Mesendoderm (in vitro differentiated cells): ENCODE data around the gene USH1C.

ENCODE experiments used
- DNase-seq: peaks from one replicate; pipeline ENCODE4 v3.0.0; 2013
- H2AK5ac ChIP-seq: 2 replicates; pipeline ENCODE4 v1.6.1; 2013; ENCODE audit warnings: low read length, inconsistent platforms
- H2BK120ac ChIP-seq: 2 replicates; pipeline ENCODE4 v1.6.1; 2013; ENCODE audit warnings: low read depth, mild to moderate bottlenecking, low read length, moderate library complexity, mixed read lengths
- H2BK15ac ChIP-seq: replicated peaks from 2 replicates; pipeline ENCODE4 v1.6.1; 2013; ENCODE audit warnings: low read depth, mild to moderate bottlenecking, moderate library complexity
- H2BK5ac ChIP-seq: 2 replicates; pipeline ENCODE4 v1.6.1; 2013; ENCODE audit warnings: low read length, inconsistent platforms
- H3K18ac ChIP-seq: 2 replicates; pipeline ENCODE4 v1.6.1; 2013; ENCODE audit warnings: mild to moderate bottlenecking, low read length, mixed read lengths
- H3K23ac ChIP-seq: one replicate; pipeline ENCODE4 v1.6.1; 2013; ENCODE audit warnings: low read length
- H3K27ac ChIP-seq: 2 replicates; pipeline ENCODE4 v1.5.1; 2013; ENCODE audit warnings: low read depth, mild to moderate bottlenecking, inconsistent platforms, low read length, moderate library complexity
- H3K27me3 ChIP-seq: 2 replicates; pipeline ENCODE4 v1.6.1; 2013; ENCODE audit warnings: low read length, control low read depth, mild to moderate bottlenecking, inconsistent platforms; ENCODE audit not compliant: insufficient read depth, poor library complexity
- H3K36me3 ChIP-seq: 2 replicates; pipeline ENCODE4 v1.6.1; 2013; ENCODE audit warnings: low read length, inconsistent platforms; ENCODE audit not compliant: control insufficient read depth, insufficient read depth
- H3K4ac ChIP-seq: one replicate; pipeline ENCODE4 v1.6.1; 2013; ENCODE audit warnings: low read depth, mild to moderate bottlenecking, low read length, moderate library complexity
- H3K4me1 ChIP-seq: 2 replicates; pipeline ENCODE4 v1.6.1; 2013; ENCODE audit warnings: low read depth, low read length, inconsistent platforms; ENCODE audit not compliant: control insufficient read depth
- H3K4me2 ChIP-seq: 2 replicates; pipeline ENCODE4 v1.6.1; 2013; ENCODE audit warnings: low read length
- H3K4me3 ChIP-seq: 2 replicates; pipeline ENCODE4 v1.5.1; 2013; ENCODE audit warnings: mild to moderate bottlenecking, low read length
- H3K56ac ChIP-seq: one replicate; pipeline ENCODE4 v1.6.1; 2013; ENCODE audit warnings: low read length
- H3K79me1 ChIP-seq: 2 replicates; pipeline ENCODE4 v1.6.1; 2013; ENCODE audit warnings: low read length, inconsistent platforms
- H3K79me2 ChIP-seq: 2 replicates; pipeline ENCODE4 v1.6.1; 2013; ENCODE audit warnings: mild to moderate bottlenecking, low read length; ENCODE audit not compliant: control insufficient read depth, insufficient read depth
- H3K9ac ChIP-seq: 2 replicates; pipeline ENCODE4 v1.6.1; 2013; ENCODE audit warnings: low read length, inconsistent platforms
- H4K5ac ChIP-seq: one replicate; pipeline ENCODE4 v1.6.1; 2013; ENCODE audit warnings: low read length
- H4K8ac ChIP-seq: one replicate; pipeline ENCODE4 v1.6.1; 2013; ENCODE audit warnings: low read depth, mild to moderate bottlenecking, control low read depth, low read length, moderate library complexity
- WGBS: extraction: QIAGEN DNeasy Blood & Tissue Kit; methylation state at CpG from one replicate; pipeline ENCODE4 v1.1.7; 2013; ENCODE audit warnings: low lambda C conversion rate, missing lambda C conversion rate; ENCODE audit not compliant: insufficient coverage; ENCODE audit errors: extremely low coverage; 5-methylcytosine and 5-hydroxymethylcytosine counted together

USH1C gene

GRCh38 chr11:17585911-17586695 is 41.9 kb upstream of the USH1C start:
- H4K8ac ChIP-seq = no peak overlapping the region
- no peak overlapping the region for H2BK5ac ChIP-seq
- no peak overlapping the region for H3K9ac ChIP-seq
- H3K4me1 ChIP-seq = no peaks in the 10 kb centered on the region
- no peak overlapping the region for H4K5ac ChIP-seq
- H3K79me1 ChIP-seq = no peaks in the 10 kb centered on the region
- H3K27ac ChIP-seq = no peak overlapping the region
- WGBS = no CpG with 5 or more reads among the region's 6 CpGs
- no peak overlapping the region for H3K4ac ChIP-seq
- H3K56ac ChIP-seq = no peak overlapping the region
- no peaks in the 10 kb centered on the region for H3K36me3 ChIP-seq
- no peaks in the 10 kb centered on the region for H3K27me3 ChIP-seq
- no peaks in the 10 kb centered on the region for H3K79me2 ChIP-seq
- no peak overlapping the region for H2AK5ac ChIP-seq
- H2BK120ac ChIP-seq = no peak overlapping the region
- H2BK15ac ChIP-seq = no peak overlapping the region
- H3K4me3 ChIP-seq = no peak overlapping the region
- H3K23ac ChIP-seq = no peak overlapping the region
- no peak overlapping the region for H3K4me2 ChIP-seq
- no peak for DNase-seq
- no peak overlapping the region for H3K18ac ChIP-seq

- H3K4me2 ChIP-seq = no peak overlapping the region
- H2AK5ac ChIP-seq = no peak overlapping the region
- H3K4me3 ChIP-seq = no peak overlapping the region
- H3K9ac ChIP-seq = no peak overlapping the region
- no peak overlapping the region for H2BK15ac ChIP-seq
- H2BK120ac ChIP-seq = no peak overlapping the region
- H3K18ac ChIP-seq = no peak overlapping the region
- H3K79me1 ChIP-seq = no peaks in the 10 kb centered on the region
- no peaks in the 10 kb centered on the region for H3K27me3 ChIP-seq
- no peak overlapping the region for H2BK5ac ChIP-seq
- H4K5ac ChIP-seq = no peak overlapping the region
- no peaks in the 10 kb centered on the region for H3K4me1 ChIP-seq
- DNase-seq = no peak
- no peak overlapping the region for H3K4ac ChIP-seq
- no peak overlapping the region for H4K8ac ChIP-seq
- no CpG with 5 or more reads among the region's 4 CpGs for WGBS
- H3K79me2 ChIP-seq = no peaks in the 10 kb centered on the region
- H3K56ac ChIP-seq = no peak overlapping the region
- no peaks in the 10 kb centered on the region for H3K36me3 ChIP-seq
- H3K23ac ChIP-seq = no peak overlapping the region
- no peak overlapping the region for H3K27ac ChIP-seq
Measured at GRCh38 chr11:17581732-17582053, 37.5 kb upstream of the USH1C start.

- no peak overlapping the region for H3K27ac ChIP-seq
- no peak overlapping the region for H3K23ac ChIP-seq
- no peaks in the 10 kb centered on the region for H3K4me1 ChIP-seq
- H2BK15ac ChIP-seq = no peak overlapping the region
- DNase-seq = no peak
- H3K56ac ChIP-seq = no peak overlapping the region
- no peak overlapping the region for H4K8ac ChIP-seq
- no CpG with 5 or more reads among the region's 6 CpGs for WGBS
- H3K27me3 ChIP-seq = no peaks in the 10 kb centered on the region
- no peak overlapping the region for H3K4me2 ChIP-seq
- H3K36me3 ChIP-seq = no peaks in the 10 kb centered on the region
- H2AK5ac ChIP-seq = no peak overlapping the region
- no peak overlapping the region for H2BK120ac ChIP-seq
- H4K5ac ChIP-seq = no peak overlapping the region
- no peak overlapping the region for H3K9ac ChIP-seq
- H3K4ac ChIP-seq = no peak overlapping the region
- H3K4me3 ChIP-seq = no peak overlapping the region
- no peak overlapping the region for H3K18ac ChIP-seq
- no peaks in the 10 kb centered on the region for H3K79me1 ChIP-seq
- H3K79me2 ChIP-seq = no peaks in the 10 kb centered on the region
- H2BK5ac ChIP-seq = no peak overlapping the region
Measured at GRCh38 chr11:17581036-17581731, 37.0 kb upstream of the USH1C start.

- Histone ChIP-seq H2BK120ac (no peak overlapping the region), H3K79me1 (no peaks in the 10 kb centered on the region), H4K8ac (no peak overlapping the region), H3K56ac (no peak overlapping the region), H3K4me1 (no peaks in the 10 kb centered on the region), H3K4ac (no peak overlapping the region), H3K9ac (no peak overlapping the region), H3K4me3 (no peak overlapping the region), H3K36me3 (no peaks in the 10 kb centered on the region), H3K18ac (no peak overlapping the region), H2BK5ac (no peak overlapping the region), H3K27ac (no peak overlapping the region), H2AK5ac (no peak overlapping the region), H3K27me3 (no peaks in the 10 kb centered on the region), H3K4me2 (no peak overlapping the region), H3K79me2 (no peaks in the 10 kb centered on the region), H4K5ac (no peak overlapping the region), H2BK15ac (no peak overlapping the region), H3K23ac (no peak overlapping the region)
- no peak for DNase-seq
- no CpG with 5 or more reads among the region's 1 CpG for WGBS
Measured at GRCh38 chr11:17580271-17580670, 36.1 kb upstream of the USH1C start.

- no peak overlapping the region for H3K18ac ChIP-seq
- H3K27me3 ChIP-seq = no peaks in the 10 kb centered on the region
- no peaks in the 10 kb centered on the region for H3K79me2 ChIP-seq
- no peaks in the 10 kb centered on the region for H3K4me1 ChIP-seq
- no peak overlapping the region for H4K5ac ChIP-seq
- H3K4me3 ChIP-seq = no peak overlapping the region
- H3K4me2 ChIP-seq = no peak overlapping the region
- no peak overlapping the region for H3K4ac ChIP-seq
- H3K79me1 ChIP-seq = no peaks in the 10 kb centered on the region
- no peak overlapping the region for H2AK5ac ChIP-seq
- no peak for DNase-seq
- no peak overlapping the region for H3K27ac ChIP-seq
- H2BK5ac ChIP-seq = no peak overlapping the region
- no peak overlapping the region for H2BK15ac ChIP-seq
- no peaks in the 10 kb centered on the region for H3K36me3 ChIP-seq
- no peak overlapping the region for H4K8ac ChIP-seq
- no peak overlapping the region for H3K56ac ChIP-seq
- WGBS = no CpG with 5 or more reads among the region's 7 CpGs
- H3K9ac ChIP-seq = no peak overlapping the region
- H2BK120ac ChIP-seq = no peak overlapping the region
- H3K23ac ChIP-seq = no peak overlapping the region
Measured at GRCh38 chr11:17579451-17579850, 35.2 kb upstream of the USH1C start.
